A673 (cell line): ENCODE results near the gene AK5.
"Not testable (repeated sequence)": the region's sequence is repeated elsewhere in the genome, so short reads cannot be mapped to it uniquely, and the experiment has no call there.

ENCODE experiments used
- EZH2 ChIP-seq: fragments of 200-600 bp; sonication (generic); IDR thresholded peaks from 2 replicates; pipeline ENCODE4 v1.6.1; 2017; ENCODE audit warnings: borderline replicate concordance, low read depth, mild to moderate bottlenecking, mixed read lengths, antibody characterized with exemption, low read length; ENCODE audit not compliant: poor library complexity, severe bottlenecking
- TF ChIP-seq, protein P1 (sequence below): fragments of 300-800, 200-600 bp; sonication (generic); conservative IDR thresholded peaks from 2 replicates; pipeline ENCODE4 v1.5.1; 2017; ENCODE audit warnings: low read depth, mild to moderate bottlenecking, antibody characterized with exemption, low read length, moderate library complexity, mixed read lengths

DNA sequence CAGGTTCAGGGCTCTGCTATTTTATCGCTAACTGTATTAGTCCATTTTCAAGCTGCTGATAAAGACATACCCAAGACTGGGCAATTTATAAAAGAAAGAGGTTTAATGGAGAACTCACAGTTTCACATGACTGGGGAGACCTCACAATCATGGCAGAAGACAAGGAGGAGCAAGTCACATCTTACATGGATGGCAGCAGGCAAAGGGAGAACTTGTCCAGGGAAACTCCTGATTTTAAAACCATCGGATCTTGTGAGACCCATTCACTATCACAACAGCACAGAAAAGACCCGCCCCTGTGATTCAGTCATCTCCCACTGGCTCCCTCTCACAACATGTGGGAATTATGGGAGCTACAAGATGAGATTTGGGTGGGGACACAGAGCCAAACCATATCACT lies 136.2 kb downstream of the AK5 start:
- TF ChIP-seq, protein P1, sequence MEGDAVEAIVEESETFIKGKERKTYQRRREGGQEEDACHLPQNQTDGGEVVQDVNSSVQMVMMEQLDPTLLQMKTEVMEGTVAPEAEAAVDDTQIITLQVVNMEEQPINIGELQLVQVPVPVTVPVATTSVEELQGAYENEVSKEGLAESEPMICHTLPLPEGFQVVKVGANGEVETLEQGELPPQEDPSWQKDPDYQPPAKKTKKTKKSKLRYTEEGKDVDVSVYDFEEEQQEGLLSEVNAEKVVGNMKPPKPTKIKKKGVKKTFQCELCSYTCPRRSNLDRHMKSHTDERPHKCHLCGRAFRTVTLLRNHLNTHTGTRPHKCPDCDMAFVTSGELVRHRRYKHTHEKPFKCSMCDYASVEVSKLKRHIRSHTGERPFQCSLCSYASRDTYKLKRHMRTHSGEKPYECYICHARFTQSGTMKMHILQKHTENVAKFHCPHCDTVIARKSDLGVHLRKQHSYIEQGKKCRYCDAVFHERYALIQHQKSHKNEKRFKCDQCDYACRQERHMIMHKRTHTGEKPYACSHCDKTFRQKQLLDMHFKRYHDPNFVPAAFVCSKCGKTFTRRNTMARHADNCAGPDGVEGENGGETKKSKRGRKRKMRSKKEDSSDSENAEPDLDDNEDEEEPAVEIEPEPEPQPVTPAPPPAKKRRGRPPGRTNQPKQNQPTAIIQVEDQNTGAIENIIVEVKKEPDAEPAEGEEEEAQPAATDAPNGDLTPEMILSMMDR = not testable (repeated sequence)
- TF ChIP-seq EZH2 = not testable (repeated sequence)
